ENCODE results near the gene WWOX. TPM values are rescaled to one million over a fixed set of nuclear protein-coding genes. Genes with fewer than 3 reads are reported as not detected.

Gene WWOX
- total and polyA plus RNA-seq, 2 donors (not counting 1 experiment from before 2014, with no cell fraction given), result 10.5 to 42.3 TPM

Small RNA genes lying within 50 kb of the gene (small RNA-seq; reads per million reads assigned to genes)
- gene AC027279.3 (ENCODE audit: insufficient read length, low read depth, low replicate concordance), result not detected

Other genes with a start within 250 kb of the WWOX start
- not detected in 2 replicates for gene CLEC3A, start 77.1 kb upstream of the WWOX start, total RNA-seq
- not detected in 2 replicates for gene CLEC3A, start 77.1 kb upstream of the WWOX start, polyA plus RNA-seq